HG02588 (cell line): ENCODE results near the gene LRRC57.
"Not testable (repeated sequence)": the region's sequence is repeated elsewhere in the genome, so short reads cannot be mapped to it uniquely, and the experiment has no call there.

Source experiments
- ATAC-seq: cut with Tn5 transposase; IDR thresholded peaks from one replicate; pipeline ENCODE4 v1.9.1; 2021; ENCODE audit warnings: mild to moderate bottlenecking, moderate library complexity; ENCODE audit not compliant: unreplicated experiment

LRRC57 gene

GRCh38 chr15:42548249-42549031, at the start of gene LRRC57, which contains the start of gene HAUS2:
Gene LRRC57 (minus strand): TSS chr15:42548793. CDS start chr15:42548434, 359 bp downstream.
Gene HAUS2 (plus strand): TSS chr15:42548838. CDS start chr15:42548873, 35 bp downstream.
- ATAC-seq: peak; percentile 80

- no peak for ATAC-seq
Measured at GRCh38 chr15:42595626-42596240, 47.1 kb upstream of the LRRC57 start.

- ATAC-seq: no peak
Measured at GRCh38 chr15:42594095-42594494, 45.5 kb upstream of the LRRC57 start.

- no peak for ATAC-seq
Measured at GRCh38 chr15:42593143-42593542, 44.5 kb upstream of the LRRC57 start.

- ATAC-seq: no peak
Measured at GRCh38 chr15:42592716-42593115, 44.1 kb upstream of the LRRC57 start.

GRCh38 chr15:42591238-42591934, 42.8 kb upstream of the LRRC57 start:
- no peak for ATAC-seq

- ATAC-seq: no peak
Measured at GRCh38 chr15:42590619-42591237, 42.1 kb upstream of the LRRC57 start.

GRCh38 chr15:42584031-42584765, 35.6 kb upstream of the LRRC57 start:
- no peak for ATAC-seq

GRCh38 chr15:42582569-42583375, 34.2 kb upstream of the LRRC57 start:
- no peak for ATAC-seq

GRCh38 chr15:42581272-42581730, 32.7 kb upstream of the LRRC57 start:
- ATAC-seq: peak; percentile 85

GRCh38 chr15:42578984-42579537, 30.5 kb upstream of the LRRC57 start:
- no peak for ATAC-seq

- ATAC-seq: no peak
Measured at GRCh38 chr15:42577514-42578031, 29.0 kb upstream of the LRRC57 start.

GRCh38 chr15:42576776-42577175, 28.2 kb upstream of the LRRC57 start:
- no peak for ATAC-seq

- no peak for ATAC-seq
Measured at GRCh38 chr15:42576040-42576594, 27.5 kb upstream of the LRRC57 start.

- peak; percentile 90 for ATAC-seq
Measured at GRCh38 chr15:42575188-42576039, 26.8 kb upstream of the LRRC57 start, which contains the start of gene STARD9. Gene STARD9 (plus strand): TSS chr15:42575606. CDS start chr15:42575716, 110 bp downstream.

- ATAC-seq: no peak
Measured at GRCh38 chr15:42558739-42559138, 10.1 kb upstream of the LRRC57 start.

GRCh38 chr15:42556550-42557207, 8.1 kb upstream of the LRRC57 start:
- not testable (repeated sequence) for ATAC-seq
